HepG2 (cell line): ENCODE measurements around the gene TOGARAM1. TPM values are rescaled to one million over a fixed set of nuclear protein-coding genes. Genes with fewer than 3 reads are reported as not detected.
A peak's percentile ranks its signal among the peaks of the same experiment; 100 is the strongest.

Experiments
- ATAC-seq: fragments of 200-7000 bp; cut with Tn5 transposase; 3 replicates; pipeline ENCODE4 v1.9.1; 2020; ENCODE audit warnings: mild to moderate bottlenecking, moderate library complexity
- BruUV-seq: library from RNA; stranded (reverse); fragments of 400-500 nt; replicated peaks from 2 replicates; lab custom pipeline; 2021; lab: Mats Ljungman, UMichigan
- CTCF ChIA-PET: fragments of 300-600 bp; formaldehyde crosslinking; extraction: SDS; loops from one replicate; lab custom pipeline; 2021; ENCODE audit warnings: low total read pairs, inconsistent platforms, low intra/inter-chr PET ratio; lab: Yijun Ruan, JAX
- POLR2A ChIA-PET: fragments of 350-600 bp; sonication (Branson Sonifier 250); formaldehyde crosslinking; loops from one replicate; lab custom pipeline; 2020; ENCODE audit warnings: antibody characterized with exemption, inconsistent platforms; lab: Yijun Ruan, JAX
- DNase-seq: peaks from one replicate; pipeline ENCODE4 v3.0.0-alpha.2; 2015; ENCODE audit warnings: low spot score
- FAIRE-seq: peaks from 3 replicates; lab custom pipeline; 2011; peaks lifted over from hg19 to GRCh38; lab: Jason Lieb, UNC
- H2AFZ ChIP-seq: one replicate; pipeline ENCODE4 v1.6.1; 2011; ENCODE audit warnings: low read length, inconsistent platforms
- H3K27ac ChIP-seq: fragments of 300-600 bp; 3 replicates; pipeline ENCODE4 v1.8.0; 2011; ENCODE audit warnings: mixed run types, mild to moderate bottlenecking, mixed read lengths, low read length, inconsistent platforms; ENCODE audit not compliant: insufficient read depth; ENCODE audit errors: extremely low read length
- H3K27me3 ChIP-seq, 2 experiments: fragments of 200-600 bp in 1 of 2; 2 replicates in 1 of 2; 3 replicates in 1 of 2; pipeline versions ENCODE4 v1.6.0 to v1.8.0; 2011; ENCODE audit warnings: low read length in 2 of 2, mild to moderate bottlenecking in 2 of 2, moderate library complexity in 2 of 2, inconsistent platforms in 1 of 2; ENCODE audit not compliant: insufficient read depth in 2 of 2, control insufficient read depth in 1 of 2
- H3K36me3 ChIP-seq, 2 experiments: fragments of 200-600 bp in 1 of 2; replicated peaks in 1 of 2; 2 replicates in 1 of 2; 3 replicates in 1 of 2; pipeline versions ENCODE4 v1.5.1 to v1.8.0; 2011; ENCODE audit warnings: low read length in 2 of 2, inconsistent platforms in 1 of 2; ENCODE audit not compliant: insufficient read depth in 2 of 2, control insufficient read depth in 1 of 2
- H3K4me1 ChIP-seq: 2 replicates; pipeline ENCODE4 v1.5.1; 2012; ENCODE audit warnings: low read length, inconsistent platforms; ENCODE audit not compliant: insufficient read depth
- H3K4me2 ChIP-seq: 2 replicates; pipeline ENCODE4 v1.6.0; 2011; ENCODE audit warnings: low read depth, low read length, inconsistent platforms
- H3K4me3 ChIP-seq, 3 experiments: fragments of 200-600 bp in 1 of 3; sonication (generic), shearing (Covaris generic) in 1 of 3; replicated peaks in 1 of 3; 2 replicates each; pipeline ENCODE4 v1.5.1; 2011 to 2016; ENCODE audit warnings: low read length in 3 of 3, inconsistent platforms in 2 of 3, low read depth in 2 of 3, mild to moderate bottlenecking in 2 of 3, control low read depth in 1 of 3, mixed read lengths in 1 of 3; ENCODE audit not compliant: insufficient read depth in 1 of 3
- H3K79me2 ChIP-seq: one replicate; pipeline ENCODE4 v1.6.1; 2011; ENCODE audit warnings: low read length, inconsistent platforms; ENCODE audit not compliant: insufficient read depth
- H3K9ac ChIP-seq: 2 replicates; pipeline ENCODE4 v1.6.0; 2011; ENCODE audit warnings: mild to moderate bottlenecking, low read depth, low read length, inconsistent platforms; ENCODE audit not compliant: insufficient read depth
- H3K9me3 ChIP-seq: 2 replicates; pipeline ENCODE4 v1.5.1; 2012; ENCODE audit warnings: mild to moderate bottlenecking, low read length
- H4K20me1 ChIP-seq: 2 replicates; pipeline ENCODE4 v1.6.0; 2011; ENCODE audit warnings: inconsistent platforms, mild to moderate bottlenecking, low read length, moderate library complexity; ENCODE audit not compliant: insufficient read depth
- ASH2L ChIP-seq: fragments of 300-600, 200-600 bp; sonication (generic); IDR thresholded peaks from 2 replicates; pipeline ENCODE4 v1.7.0; 2017; ENCODE audit warnings: low read depth, mild to moderate bottlenecking, moderate library complexity, mixed read lengths, low read length; ENCODE audit not compliant: insufficient read length
- BHLHE40 ChIP-seq: IDR thresholded peaks from 2 replicates; pipeline ENCODE4 v1.6.1; 2011; ENCODE audit warnings: low read length, improper control_type of control experiment
- JUNB ChIP-seq: sonication (generic); formaldehyde crosslinking; IDR thresholded peaks from 2 replicates; pipeline ENCODE4 v1.8.0; 2022; ENCODE audit warnings: missing genetic modification reagents, mild to moderate bottlenecking, borderline replicate concordance
- KLF6 ChIP-seq: IDR thresholded peaks from 2 replicates; pipeline ENCODE4 v1.8.0; 2016; ENCODE audit warnings: missing biosample characterization, missing genetic modification reagents
- MXI1 ChIP-seq: IDR thresholded peaks from 3 replicates; pipeline ENCODE4 v1.6.1; 2012; ENCODE audit warnings: low read depth, low read length, inconsistent platforms, borderline replicate concordance
- PCBP2 ChIP-seq: fragments of 200-400 bp; formaldehyde crosslinking; optimal IDR thresholded peaks from 2 replicates; pipeline ENCODE3; 2018; ENCODE audit warnings: low read length, low read depth; ENCODE audit not compliant: poor library complexity, severe bottlenecking
- SP4 ChIP-seq: sonication (generic); formaldehyde crosslinking; IDR thresholded peaks from 2 replicates; pipeline ENCODE4 v1.8.1; 2023; ENCODE audit warnings: mild to moderate bottlenecking, missing genetic modification reagents
- ZFP36L2 ChIP-seq: sonication (generic); formaldehyde crosslinking; IDR thresholded peaks from 2 replicates; pipeline ENCODE4 v1.4.0; 2020; ENCODE audit warnings: missing genetic modification reagents
- ZNF121 ChIP-seq: sonication (generic); formaldehyde crosslinking; IDR thresholded peaks from 2 replicates; pipeline ENCODE4 v1.5.0; 2020; ENCODE audit warnings: mild to moderate bottlenecking, missing genetic modification reagents
- ZNF773 ChIP-seq: sonication (generic); formaldehyde crosslinking; IDR thresholded peaks from 2 replicates; pipeline ENCODE4 v1.4.0; 2020; ENCODE audit warnings: missing genetic modification reagents, borderline replicate concordance
- ZNF784 ChIP-seq: sonication (generic); formaldehyde crosslinking; IDR thresholded peaks from 2 replicates; pipeline ENCODE4 v1.5.1; 2020; ENCODE audit warnings: missing genetic modification reagents, mild to moderate bottlenecking, borderline replicate concordance
- WGBS: methylation state at CpG from one replicate; pipeline ENCODE4 v1.1.6; 2017; ENCODE audit warnings: low lambda C conversion rate; 5-methylcytosine and 5-hydroxymethylcytosine counted together
- in situ Hi-C: cut with HindIII; loops from 2 replicates; pipeline ENCODE4 v1.10.0; 2017; ENCODE audit warnings: low pct_unique_long_range_greater_than_20kb; ENCODE audit not compliant: extremely low pct_ligation_motif_present
- intact Hi-C: fragments of 100-400 bp; cut with micrococcal nuclease; formaldehyde crosslinking; loops from one replicate; pipeline ENCODE4 v1.10.0; 2022; ENCODE audit not compliant: unreplicated experiment
- polyA plus RNA-seq, 8 experiments: library from polyadenylated mRNA; depleted of rRNA in 3 of 8; stranded (reverse) in 7 of 8; unstranded in 1 of 8; fragments of >200 nt; fragmentation: Illumina TruSeq in 4 of 8; extraction: Trizol in 4 of 8; gene quantifications; 2 replicates each; pipeline versions ENCODE4 v1.2.1 to v1.2.3, GENCODE V29; 2011 to 2016; ENCODE audit warnings: low read depth in 4 of 8, missing spikeins in 1 of 8, mixed read lengths in 1 of 8; ENCODE audit not compliant: insufficient read depth in 1 of 8
- total RNA-seq, 5 experiments: library from RNA; depleted of rRNA; stranded (reverse); fragments of >200 nt; fragmentation: Illumina TruSeq; extraction: Trizol; gene quantifications; 2 replicates each; pipeline ENCODE4 v1.2.3, GENCODE V29; 2016; ENCODE audit warnings: low read depth in 1 of 5
- TF ChIP-seq, protein P1 (sequence below): sonication (generic); formaldehyde crosslinking; IDR thresholded peaks from 2 replicates; pipeline ENCODE4 v1.8.1; 2023; ENCODE audit warnings: mild to moderate bottlenecking, missing genetic modification reagents, borderline replicate concordance

Gene TOGARAM1
- total and polyA plus RNA-seq, 2 of the 13 experiments (the other 11 are each of a cell fraction or from before 2014, with no cell fraction given): 5.6 to 9.8 TPM

DNA sequence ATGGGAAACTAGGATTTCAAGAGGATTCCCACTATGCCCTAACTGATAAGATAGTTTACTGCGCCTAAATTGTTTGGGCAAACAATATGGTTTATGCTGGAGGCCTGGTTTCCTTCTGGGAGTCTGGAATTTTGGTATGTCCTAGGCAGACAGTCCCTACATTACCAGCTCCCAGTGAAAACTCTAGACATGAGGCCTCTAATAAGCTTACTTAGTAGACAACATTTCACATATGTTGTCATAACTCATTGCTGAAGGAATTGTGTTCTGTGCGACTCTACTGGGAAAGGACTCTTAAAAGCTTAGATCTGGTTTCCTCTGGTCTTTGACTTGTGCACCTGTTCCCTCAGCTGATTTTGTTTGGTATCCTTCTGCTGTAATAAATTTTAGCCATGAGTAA lies 104.0 kb downstream of the TOGARAM1 start:
- BruUV-seq: no TSS peak
- Histone ChIP-seq H3K79me2 (no peaks in the 10 kb centered on the region), H3K36me3 (peaks cover 0 to 1% of the 10 kb centered on the region in 2 experiments; a peak in 1 of 5 replicates), H3K9me3 (no peaks in the 10 kb centered on the region), H2AFZ (no peak overlapping the region), H3K27ac (no peak overlapping the region), H3K27me3 (no peaks in the 10 kb centered on the region), H3K9ac (no peak overlapping the region), H3K4me1 (no peaks in the 10 kb centered on the region), H3K4me2 (no peak overlapping the region), H4K20me1 (no peaks in the 10 kb centered on the region), H3K4me3 (no peak overlapping the region)
- FAIRE-seq (no peak), ATAC-seq (no peak), DNase-seq (no peak)
- 100% methylated on average over 2 of the region's 2 CpGs for WGBS
- ChIA-PET POLR2A (no interaction called here), CTCF (no interaction called here)
- TF ChIP-seq, protein P1, sequence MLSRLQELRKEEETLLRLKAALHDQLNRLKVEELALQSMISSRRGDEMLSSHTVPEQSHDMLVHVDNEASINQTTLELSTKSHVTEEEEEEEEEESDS (CRISPR knock-in tag): no peak
- TF ChIP-seq ZNF784 (CRISPR knock-in tag) (no peak), BHLHE40 (no peak), SP4 (no peak)
- in situ Hi-C loops: no loop called here
- intact Hi-C loops: no loop called here

DNA sequence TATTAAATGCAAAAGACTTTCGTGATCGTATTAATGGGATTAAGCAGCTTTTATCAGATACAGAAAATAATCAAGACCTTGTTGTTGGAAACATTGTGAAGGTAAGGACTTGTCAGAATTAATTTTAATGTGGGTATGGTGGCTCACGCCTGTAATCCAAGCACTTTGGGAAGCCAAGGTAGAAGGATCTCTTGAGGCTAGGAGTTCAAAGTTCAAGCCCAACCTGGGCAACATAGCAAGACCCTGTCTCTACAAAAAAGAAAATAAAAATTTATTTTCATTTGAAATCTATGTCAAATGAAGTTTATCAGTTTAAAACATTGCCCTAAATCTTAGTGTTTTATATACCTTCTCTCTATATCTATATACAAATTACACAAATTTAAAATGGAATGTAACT lies 104.7 kb downstream of the TOGARAM1 start:
- TF ChIP-seq ZNF773 (CRISPR knock-in tag) (no peak), MXI1 (no peak), JUNB (CRISPR knock-in tag) (no peak), ZNF121 (CRISPR knock-in tag) (peak; percentile 55; the same call in 1 of the 2 replicates), ASH2L (no peak), PCBP2 (no peak), KLF6 (no peak), ZFP36L2 (CRISPR knock-in tag) (no peak)
- Histone ChIP-seq H4K20me1 (no peaks in the 10 kb centered on the region), H3K27ac (no peak overlapping the region), H3K4me2 (no peak overlapping the region), H3K4me1 (no peaks in the 10 kb centered on the region), H3K4me3 (no peak overlapping the region), H2AFZ (no peak overlapping the region), H3K36me3 (peaks cover 0 to 1% of the 10 kb centered on the region in 2 experiments; a peak in 1 of 5 replicates), H3K27me3 (no peaks in the 10 kb centered on the region), H3K79me2 (no peaks in the 10 kb centered on the region), H3K9me3 (no peaks in the 10 kb centered on the region), H3K9ac (no peak overlapping the region)
- DNase-seq (no peak), FAIRE-seq (no peak), ATAC-seq (no peak)
- WGBS: 98% methylated on average over 3 of the region's 3 CpGs
- in situ Hi-C loops: no loop called here
- POLR2A ChIA-PET: no interaction called here
- no TSS peak for BruUV-seq
- CTCF ChIA-PET: no interaction called here
- intact Hi-C loops: no loop called here
